Stimulated activated CD8-positive, alpha-beta memory T cell treated with anti-CD3 and anti-CD28 coated beads, Interleukin-7, amount 100 ng/mL, for 48 hours (primary cell): ENCODE results near the gene SWAP70.
"Not testable (repeated sequence)": the region's sequence is repeated elsewhere in the genome, so short reads cannot be mapped to it uniquely, and the experiment has no call there.

ENCODE experiments used
- DNase-seq, 2 donors: peaks; one replicate each; pipeline ENCODE4 v3.0.0-alpha.2; 2020; ENCODE audit warnings: low read depth in 1 of 2; ENCODE audit errors: extremely low read depth in 1 of 2

Gene SWAP70

GRCh38 chr11:9689721-9690120, 25.8 kb downstream of the SWAP70 start:
- DNase-seq: no peak

GRCh38 chr11:9691865-9692264, 28.0 kb downstream of the SWAP70 start:
- no peak for DNase-seq

GRCh38 chr11:9692691-9693090, 28.8 kb downstream of the SWAP70 start:
- no peak for DNase-seq

GRCh38 chr11:9693801-9694553, 30.1 kb downstream of the SWAP70 start:
- DNase-seq: no peak

GRCh38 chr11:9695228-9695627, 31.4 kb downstream of the SWAP70 start:
- not testable (repeated sequence) for DNase-seq

GRCh38 chr11:9697766-9698165, 33.9 kb downstream of the SWAP70 start:
- DNase-seq: no peak

GRCh38 chr11:9700105-9700801, 36.4 kb downstream of the SWAP70 start:
- DNase-seq: no peak

- DNase-seq: no peak
Observed at GRCh38 chr11:9701799-9702198, 37.9 kb downstream of the SWAP70 start.

GRCh38 chr11:9703280-9703679, 39.4 kb downstream of the SWAP70 start:
- no peak for DNase-seq

- DNase-seq: no peak
Observed at GRCh38 chr11:9704037-9704436, 40.2 kb downstream of the SWAP70 start.

GRCh38 chr11:9704620-9705019, 40.7 kb downstream of the SWAP70 start:
- DNase-seq: no peak

GRCh38 chr11:9705361-9705760, 41.5 kb downstream of the SWAP70 start:
- not testable (repeated sequence) for DNase-seq

GRCh38 chr11:9708544-9708943, 44.7 kb downstream of the SWAP70 start:
- no peak for DNase-seq

- DNase-seq: no peak
Observed at GRCh38 chr11:9710223-9710622, 46.3 kb downstream of the SWAP70 start.

- DNase-seq: no peak
Observed at GRCh38 chr11:9710852-9711251, 47.0 kb downstream of the SWAP70 start.

GRCh38 chr11:9711454-9712307, 47.8 kb downstream of the SWAP70 start:
- no peak for DNase-seq

GRCh38 chr11:9714272-9714940, 50.5 kb downstream of the SWAP70 start:
- no peak for DNase-seq

GRCh38 chr11:9716275-9717039, 52.6 kb downstream of the SWAP70 start:
- no peak for DNase-seq

GRCh38 chr11:9717040-9717357, 53.1 kb downstream of the SWAP70 start:
- DNase-seq: no peak

- no peak for DNase-seq
Observed at GRCh38 chr11:9717719-9718118, 53.8 kb downstream of the SWAP70 start.
